ENCODE data around the gene IL22.

DNA sequence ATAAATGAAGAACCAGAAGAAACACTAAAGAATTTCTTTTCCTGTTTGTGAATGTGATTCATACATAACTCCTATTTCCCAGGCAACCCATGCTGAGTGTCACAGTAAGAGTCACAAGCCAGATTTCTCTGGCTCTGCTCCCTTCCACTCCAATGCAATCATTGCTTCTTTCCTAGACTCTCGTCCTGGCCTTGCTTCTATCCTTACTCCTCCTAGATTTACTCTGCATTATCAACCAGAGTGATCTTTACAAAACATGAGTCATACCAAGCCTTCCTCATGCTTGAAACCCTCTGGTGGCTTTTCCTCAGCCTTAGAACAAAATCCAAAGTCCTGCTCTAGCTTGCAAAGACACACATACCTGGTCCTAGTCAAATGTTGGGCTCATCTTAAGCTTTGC is 13.3 kb downstream of the IL22 start:
- no peak for TF ChIP-seq HDGF (IDR thresholded peaks at IDR 0.05; ENCODE audit: borderline replicate concordance)
- no peak for TF ChIP-seq BHLHE40 (IDR thresholded peaks at IDR 0.05; ENCODE audit: borderline replicate concordance)
- TF ChIP-seq ELF4 (IDR thresholded peaks at IDR 0.05), result no peak
- no peak for TF ChIP-seq ARNT (IDR thresholded peaks at IDR 0.05)
- no peak for TF ChIP-seq FOXK2 (IDR thresholded peaks at IDR 0.05)
- no peak for TF ChIP-seq NFRKB (IDR thresholded peaks at IDR 0.05)
- TF ChIP-seq FOXA1 (IDR thresholded peaks at IDR 0.05), result no peak
- no peak for TF ChIP-seq TARDBP (IDR thresholded peaks at IDR 0.05)
- TF ChIP-seq LEF1 (IDR thresholded peaks at IDR 0.05; ENCODE audit: borderline replicate concordance), result no peak

All from HEK293T (cell line).